HG03139 (cell line): ENCODE measurements around the gene SGK1.
"Not testable (repeated sequence)": the region's sequence is repeated elsewhere in the genome, so short reads cannot be mapped to it uniquely, and the experiment has no call there.

Source experiments
- ATAC-seq: cut with Tn5 transposase; IDR thresholded peaks from one replicate; pipeline ENCODE4 v1.9.1; 2021; ENCODE audit not compliant: unreplicated experiment

SGK1 gene

DNA sequence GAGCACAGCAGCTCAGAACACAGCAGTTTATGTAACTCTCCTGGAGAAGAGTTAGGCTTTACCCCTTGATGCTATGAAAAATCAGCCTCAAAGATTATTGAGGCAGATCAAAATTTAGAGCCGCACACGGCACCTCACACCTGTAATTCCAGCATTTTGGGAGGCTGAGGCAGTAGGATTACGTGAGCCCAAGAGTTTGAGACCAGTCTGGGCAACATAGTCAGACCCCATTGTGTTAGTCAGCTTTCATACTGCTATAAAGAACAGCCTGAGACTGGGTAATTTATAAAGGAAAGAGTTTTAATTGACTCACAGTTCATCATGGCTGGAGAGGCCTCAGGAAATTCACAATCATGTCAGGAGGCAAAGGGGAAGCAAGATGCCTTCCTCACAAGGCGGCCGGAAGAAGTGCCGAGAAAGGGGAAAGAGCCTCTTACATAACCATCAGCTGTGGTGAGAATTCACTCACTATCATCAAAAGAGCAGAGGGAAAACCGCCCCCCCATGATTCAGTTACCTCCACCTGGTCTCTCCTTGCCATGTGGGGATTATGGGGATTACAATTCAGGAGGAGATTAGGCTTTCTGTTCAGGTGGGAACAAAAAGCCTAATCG lies 87.7 kb downstream of the SGK1 start:
- ATAC-seq: no peak

DNA sequence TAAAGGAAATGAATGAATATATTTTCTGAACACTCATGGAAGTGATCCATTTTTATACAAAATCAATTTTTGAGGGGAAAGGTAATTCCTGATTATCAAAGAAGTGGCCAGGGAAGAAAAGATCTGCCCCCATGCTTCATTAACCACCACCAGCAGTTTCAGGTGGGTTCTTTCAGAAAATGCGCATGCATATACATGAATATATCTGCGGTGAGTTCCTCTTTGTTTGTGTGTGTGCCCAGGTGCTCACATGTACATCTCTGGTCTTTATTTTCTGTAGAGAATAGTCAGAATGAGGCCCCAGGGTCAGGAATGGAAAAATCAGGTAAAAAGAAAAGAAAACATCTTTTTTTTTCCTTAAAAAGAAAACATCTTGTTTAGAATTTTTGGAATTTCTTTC lies 88.4 kb downstream of the SGK1 start:
- ATAC-seq: no peak

DNA sequence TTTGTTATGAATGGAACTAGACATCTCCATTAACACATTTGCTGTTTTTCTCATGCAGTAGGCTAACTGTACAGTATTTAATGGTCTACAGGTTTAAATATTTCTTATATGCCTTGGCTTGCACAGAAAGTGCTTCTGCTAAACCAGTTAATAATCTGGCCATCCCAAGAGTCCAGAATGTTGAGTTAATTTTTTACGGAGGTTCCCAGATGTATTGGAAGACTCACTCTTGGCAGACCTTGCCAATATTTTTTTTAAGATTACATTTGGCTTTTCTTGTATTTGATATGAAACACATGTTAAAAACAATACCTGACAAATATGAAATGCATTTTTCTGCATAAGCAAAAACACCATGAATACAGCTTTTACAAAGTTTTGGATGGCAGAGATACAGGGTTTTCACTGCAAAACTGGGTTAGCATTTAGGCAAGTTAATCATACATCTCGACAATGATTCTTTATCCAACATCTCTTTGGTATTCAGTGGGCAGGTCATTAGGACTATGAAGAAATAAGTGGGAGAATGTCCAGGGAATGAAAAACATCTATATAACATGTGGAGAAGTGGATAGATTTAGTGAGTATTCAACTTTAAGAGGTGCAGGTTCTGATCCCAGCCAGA lies 94.0 kb downstream of the SGK1 start:
- no peak for ATAC-seq

DNA sequence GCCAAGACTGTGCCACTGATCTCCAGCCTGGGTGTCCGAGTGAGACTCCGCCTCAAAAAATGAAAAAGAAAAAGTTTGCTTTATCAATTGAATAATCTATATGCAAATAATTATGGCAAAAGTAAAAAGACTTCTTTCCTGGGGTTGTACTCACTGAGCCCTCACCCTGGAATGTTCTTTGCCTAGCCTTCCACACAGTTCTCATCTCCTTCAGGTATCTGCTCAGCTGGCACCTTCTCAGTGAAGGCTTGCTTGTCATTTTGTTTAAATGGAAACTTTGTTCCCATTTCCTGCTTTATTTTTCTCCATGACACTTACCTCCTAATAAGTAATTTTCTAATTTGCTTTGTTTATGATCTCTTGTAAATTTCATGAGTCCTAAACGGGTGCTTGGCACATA lies 96.7 kb downstream of the SGK1 start:
- no peak for ATAC-seq

DNA sequence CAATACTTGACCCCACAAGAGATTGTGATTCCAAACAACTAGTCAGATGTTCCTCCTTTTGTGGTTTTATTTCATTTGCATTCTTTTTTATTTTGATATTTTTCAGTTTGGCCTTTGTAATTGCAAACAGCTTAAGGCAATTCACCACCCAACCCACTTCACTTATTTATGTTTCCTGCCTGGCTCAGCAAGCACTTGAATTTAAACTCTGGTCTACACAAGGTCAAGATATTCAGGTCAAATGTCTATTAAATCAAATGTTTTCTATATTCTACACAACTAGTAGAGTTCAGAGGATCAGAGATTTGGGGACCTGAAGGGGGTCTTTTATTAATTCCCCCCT lies 100.1 kb downstream of the SGK1 start:
- no peak for ATAC-seq

DNA sequence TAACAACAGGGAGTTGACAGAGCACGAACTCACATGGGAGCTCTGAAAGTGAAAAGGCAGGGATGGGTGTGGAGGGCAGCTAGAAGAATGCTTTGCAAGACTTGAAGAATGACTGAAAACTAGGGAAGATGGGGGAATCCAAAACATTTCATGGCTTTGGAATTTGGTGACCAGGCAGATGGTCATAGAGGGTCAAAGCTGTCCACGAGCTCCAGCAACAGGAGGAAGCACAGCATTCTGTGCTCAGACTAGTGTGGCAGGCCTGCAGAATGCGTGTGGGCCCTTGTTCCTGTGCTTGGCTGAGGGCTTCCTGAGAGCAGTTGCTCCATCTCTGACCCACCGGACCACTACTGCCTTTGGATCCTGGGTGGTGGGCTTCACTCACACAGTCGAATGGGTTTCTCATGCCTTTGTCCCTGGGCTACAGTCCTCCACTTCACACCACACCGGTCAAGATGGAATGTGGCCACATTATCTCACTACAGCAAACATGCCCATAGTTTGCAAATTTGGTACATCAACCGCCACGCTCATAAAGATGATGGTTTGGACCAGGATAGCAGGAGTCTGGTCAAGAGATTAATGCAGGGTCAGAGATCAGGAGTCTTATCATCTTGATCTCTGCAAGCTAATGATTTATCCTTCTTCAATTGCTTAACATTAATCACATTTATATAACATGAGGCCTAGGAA lies 100.7 kb downstream of the SGK1 start:
- ATAC-seq: no peak

DNA sequence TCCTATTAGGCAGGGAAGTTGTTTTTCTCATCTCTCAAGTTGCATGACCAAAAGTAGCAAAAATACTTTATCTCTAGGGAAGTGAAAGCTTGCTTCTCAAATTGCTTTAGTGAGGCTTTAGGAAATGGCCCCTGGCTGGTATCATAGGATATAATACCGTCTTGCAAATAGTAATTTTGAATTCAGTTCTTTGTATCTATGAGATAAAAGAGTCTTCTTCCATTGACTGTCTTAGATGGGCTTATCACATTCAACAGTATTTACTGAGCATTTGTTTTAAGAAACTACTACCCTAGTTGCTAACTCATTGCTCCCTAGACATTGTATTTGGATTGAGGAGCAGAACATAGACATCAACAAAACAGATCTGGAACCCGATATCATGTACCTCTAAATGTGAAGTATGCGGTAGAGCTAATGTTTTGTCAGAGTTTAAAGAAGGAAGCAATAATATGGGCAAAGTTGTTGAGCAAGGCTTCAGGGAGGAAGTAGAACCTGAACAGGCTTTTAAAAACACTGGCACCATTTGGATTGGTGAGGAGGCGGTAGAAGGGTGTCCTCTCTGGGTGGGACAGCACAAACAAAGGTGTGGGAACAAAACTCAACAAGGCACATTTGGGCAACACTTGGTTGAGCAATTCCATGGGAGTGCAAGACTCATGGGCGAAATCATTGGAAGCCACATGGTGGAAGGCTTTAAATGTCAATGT lies 101.5 kb downstream of the SGK1 start:
- ATAC-seq: no peak

DNA sequence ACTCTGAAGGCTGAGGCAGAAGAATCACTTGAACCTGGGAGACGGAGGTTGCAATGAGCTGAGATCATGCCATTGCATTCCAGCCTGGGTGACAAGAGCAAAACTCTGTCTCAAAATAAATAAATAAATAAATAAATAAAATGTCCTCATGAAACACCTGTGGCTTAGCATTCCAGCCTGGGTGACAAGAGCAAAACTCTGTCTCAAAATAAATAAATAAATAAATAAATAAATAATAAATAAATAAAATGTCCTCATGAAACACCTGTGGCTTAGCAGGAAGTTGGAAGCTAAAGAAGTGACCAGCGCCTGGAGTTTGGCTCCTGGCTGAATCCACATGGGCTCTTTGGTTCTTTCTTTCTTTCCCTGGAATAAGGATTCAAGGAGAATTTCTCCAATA lies 104.5 kb downstream of the SGK1 start:
- not testable (repeated sequence) for ATAC-seq

DNA sequence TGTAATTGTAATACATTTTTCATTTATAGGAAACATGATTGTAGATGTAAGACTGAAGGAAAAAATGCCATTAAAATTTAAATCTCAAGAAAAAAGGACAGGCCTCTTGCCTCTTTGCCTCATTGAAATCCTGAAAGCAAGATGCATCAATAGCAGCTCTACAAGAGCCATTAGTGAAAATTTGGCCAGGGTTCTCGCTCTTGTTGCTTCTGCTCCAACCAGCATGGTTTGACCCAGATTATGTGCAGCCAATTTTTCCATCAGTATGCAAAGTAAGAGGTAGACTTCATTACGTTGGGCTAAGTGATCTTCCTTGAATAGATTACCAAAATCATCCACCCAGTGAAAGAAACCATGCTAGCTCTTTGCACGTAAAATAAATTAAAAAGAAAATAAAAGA lies 106.6 kb downstream of the SGK1 start:
- ATAC-seq: no peak

DNA sequence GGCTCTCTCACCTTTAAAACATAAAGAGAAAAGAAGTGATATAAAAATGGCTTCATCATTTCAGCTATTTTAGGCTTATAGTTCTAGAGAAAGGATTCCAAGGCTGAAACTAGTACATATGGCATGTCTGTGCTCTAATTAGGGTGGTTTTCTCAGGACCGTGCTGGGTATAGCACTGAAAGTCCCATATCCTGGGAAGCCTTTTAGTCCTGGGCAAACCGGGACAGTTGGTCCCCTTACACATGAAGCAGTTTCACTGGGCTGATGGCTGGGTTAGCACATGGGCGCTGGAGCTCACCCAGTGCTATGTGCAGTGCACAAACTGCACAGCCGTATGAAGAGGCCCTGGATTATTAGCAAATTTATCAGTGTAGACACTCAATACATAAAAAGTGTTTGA lies 110.5 kb downstream of the SGK1 start:
- ATAC-seq: no peak

DNA sequence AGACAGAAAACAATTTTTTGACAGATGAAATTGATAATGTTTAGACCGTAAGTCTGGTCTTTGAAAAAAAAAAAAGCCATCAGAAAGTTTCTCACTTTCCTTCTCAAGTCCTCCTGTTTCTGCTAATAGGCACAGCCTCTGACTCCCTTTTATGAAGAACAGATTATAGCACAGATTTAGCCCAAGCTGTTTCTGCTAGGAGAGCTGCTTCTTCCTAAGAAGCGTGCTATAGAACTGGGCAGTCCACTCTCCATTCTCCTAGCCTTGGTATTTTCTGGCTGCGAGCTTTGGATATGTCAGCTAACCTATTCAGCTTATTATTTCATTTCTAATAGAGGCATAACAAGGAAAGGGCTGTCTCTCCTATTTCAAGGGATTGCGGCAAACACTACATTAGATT lies 112.5 kb downstream of the SGK1 start:
- ATAC-seq: no peak

DNA sequence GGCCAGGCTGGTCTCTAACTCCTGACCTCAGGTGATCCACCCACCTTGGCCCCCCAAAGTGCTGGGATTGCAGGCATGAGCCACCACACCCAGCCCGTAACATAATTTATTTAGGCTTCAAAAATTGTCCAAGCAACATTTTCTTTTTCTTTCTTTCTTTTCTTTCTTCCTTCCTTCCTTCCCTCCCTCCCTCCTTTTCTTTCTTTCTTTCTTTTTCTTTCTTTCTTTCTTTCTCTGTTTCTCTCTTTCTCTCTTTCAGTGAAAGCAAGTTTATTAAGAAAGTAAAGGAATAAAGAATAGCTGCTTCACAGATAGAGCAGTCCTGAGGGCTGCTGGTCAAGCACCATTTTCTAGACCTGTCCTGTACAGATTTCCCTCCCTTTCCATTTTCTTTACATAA lies 113.2 kb downstream of the SGK1 start:
- not testable (repeated sequence) for ATAC-seq

DNA sequence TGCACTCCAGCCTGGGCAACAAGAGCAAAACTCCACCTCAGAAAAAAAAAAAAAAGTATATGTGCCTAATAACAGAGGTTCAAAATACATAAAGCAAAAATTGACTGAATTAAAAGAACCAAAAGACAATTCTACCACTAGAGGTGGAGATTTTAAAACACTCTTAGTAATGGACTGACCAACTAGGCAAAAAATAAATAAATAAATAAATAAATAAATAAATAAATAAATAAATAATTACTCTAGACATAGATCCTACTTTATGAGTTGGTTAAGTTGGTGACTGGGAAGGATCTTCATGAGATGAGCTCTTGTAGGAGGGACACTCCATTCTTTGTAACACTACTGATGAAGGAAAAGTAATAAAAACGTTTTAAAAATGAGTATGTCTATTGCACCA lies 113.9 kb downstream of the SGK1 start:
- no peak for ATAC-seq

DNA sequence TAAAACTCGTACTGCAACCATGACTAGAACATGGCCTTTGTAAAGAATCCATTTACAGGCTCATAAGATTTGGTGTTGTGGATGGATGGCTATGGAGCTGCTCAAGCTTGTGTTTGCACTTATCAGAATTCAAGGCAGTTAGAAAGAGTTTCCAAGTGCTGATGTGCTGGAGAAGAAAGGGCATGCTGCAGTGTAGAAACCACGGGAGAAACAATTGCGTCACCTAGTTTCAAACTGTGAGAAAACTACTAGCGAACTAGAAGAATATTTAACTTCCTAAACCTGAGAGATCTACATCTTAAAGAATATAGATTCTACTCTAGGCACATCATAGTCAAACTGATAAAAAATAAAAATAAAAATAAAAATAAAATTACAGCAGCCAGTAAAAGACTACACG lies 116.2 kb downstream of the SGK1 start:
- no peak for ATAC-seq

DNA sequence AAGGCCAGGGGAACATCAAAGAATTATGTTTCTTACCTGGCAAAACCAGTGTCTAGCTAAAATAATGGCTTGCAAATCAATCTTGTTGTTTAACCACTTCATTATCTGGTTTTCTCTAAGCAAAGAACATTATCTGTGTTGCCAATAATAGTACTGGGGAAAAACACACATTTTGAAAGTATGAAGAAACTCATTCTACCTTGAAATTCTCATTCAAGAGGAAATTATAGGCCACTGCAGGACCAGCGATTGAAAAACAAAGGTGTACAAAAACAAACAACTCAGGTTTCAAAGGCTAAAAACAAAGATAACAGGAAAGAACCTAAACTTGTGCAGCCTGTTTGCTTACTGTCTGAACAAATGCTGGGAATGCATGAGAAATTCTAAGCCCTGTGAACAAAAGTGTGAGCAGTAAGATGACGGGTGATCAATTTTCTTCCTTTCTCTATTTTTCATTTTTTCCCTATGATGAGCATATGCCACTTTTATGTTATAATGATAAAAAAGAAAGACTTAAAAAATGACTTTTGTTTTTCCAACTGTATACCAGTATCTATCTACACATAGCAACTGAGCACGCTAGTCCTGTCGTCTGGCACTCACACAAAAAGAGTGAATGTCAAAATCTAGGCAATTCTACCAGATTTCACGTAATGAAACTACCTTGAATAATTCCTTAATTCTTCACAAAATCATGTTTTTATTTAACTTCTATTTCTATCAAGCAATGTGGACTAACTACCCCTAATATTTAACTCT lies 117.9 kb downstream of the SGK1 start:
- ATAC-seq: no peak

DNA sequence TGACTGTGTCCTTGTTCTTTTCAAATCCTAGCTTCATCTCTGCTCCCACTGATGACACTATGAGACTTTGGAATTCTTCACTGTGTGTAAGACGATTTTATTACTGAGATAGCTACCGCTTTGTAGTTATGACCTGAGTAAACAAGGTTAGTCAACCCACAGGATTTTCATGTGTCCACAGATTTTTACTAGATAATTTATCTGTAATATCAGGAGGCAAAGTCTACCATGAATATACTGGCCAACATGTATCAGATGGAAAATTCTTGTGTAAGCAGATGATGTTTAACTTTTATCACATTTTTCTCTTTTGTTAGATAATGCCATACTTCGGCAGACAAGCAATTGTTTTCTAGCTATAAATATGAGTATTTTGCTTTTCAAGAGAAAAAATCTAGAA lies 119.8 kb downstream of the SGK1 start:
- ATAC-seq: no peak

DNA sequence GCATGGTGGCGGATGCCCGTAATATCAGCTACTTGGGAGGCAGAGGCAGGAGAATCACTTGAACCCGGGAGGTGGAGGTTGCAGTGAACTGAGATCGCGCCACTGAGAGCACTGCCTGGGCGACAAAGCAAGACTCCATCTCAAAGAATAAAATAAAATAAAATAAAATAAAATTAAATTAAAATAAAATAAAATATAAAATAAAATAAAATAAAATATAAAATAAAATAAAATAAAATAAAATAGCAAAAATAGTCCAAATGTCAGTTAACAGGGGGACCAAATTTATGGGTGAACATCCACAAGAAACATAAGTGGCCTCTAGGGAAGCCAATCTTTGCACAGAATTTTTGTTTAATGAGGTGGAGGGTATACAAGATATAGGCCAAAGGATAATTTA lies 120.2 kb downstream of the SGK1 start:
- not testable (repeated sequence) for ATAC-seq

DNA sequence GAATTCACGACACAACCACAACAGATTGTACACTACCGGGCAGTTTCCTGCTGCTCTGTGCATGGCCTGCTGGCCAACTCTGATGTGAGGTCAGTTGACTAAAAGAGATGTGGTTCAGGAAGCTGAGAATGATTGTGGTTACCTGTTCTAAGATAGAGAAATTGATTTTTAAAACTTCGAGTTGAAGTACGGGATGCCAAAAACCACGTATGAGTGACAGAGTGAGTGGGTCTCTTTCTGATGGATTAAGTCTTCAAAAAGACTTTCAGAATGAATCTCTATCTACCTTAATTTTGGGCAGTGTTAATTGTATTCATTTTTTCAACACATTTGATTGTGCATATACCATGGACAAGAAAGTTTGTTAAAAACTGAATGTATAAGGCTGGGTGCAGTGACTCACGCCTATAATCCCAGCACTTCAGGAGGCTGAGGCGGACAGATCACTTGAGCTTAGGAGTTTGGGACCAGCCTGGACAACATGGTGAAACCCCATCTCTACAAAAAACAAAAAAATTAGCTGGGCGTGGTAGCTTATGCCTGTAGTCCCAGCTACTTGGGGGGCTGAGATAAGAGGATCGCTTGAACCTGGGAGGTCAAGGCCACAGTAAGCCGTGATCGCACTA lies 121.2 kb downstream of the SGK1 start:
- ATAC-seq: no peak

DNA sequence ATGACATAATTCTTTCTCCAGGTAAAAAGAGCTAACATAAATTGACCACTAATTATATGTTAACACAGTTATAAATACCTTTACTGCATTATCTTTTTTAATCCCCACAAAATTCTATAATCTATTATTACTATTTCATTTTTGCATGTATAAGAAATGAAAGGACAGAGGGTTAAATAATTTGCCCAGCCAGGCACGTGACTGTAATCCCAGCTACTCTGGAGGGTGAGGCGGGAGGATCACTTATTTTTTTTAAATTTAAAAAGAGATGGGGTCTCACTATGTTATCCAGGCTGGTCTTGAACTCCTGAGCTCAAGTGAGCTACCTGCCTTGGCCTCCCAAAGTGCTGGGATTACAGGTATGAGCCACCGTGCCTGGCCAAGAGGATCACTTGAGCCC lies 121.9 kb downstream of the SGK1 start:
- no peak for ATAC-seq

DNA sequence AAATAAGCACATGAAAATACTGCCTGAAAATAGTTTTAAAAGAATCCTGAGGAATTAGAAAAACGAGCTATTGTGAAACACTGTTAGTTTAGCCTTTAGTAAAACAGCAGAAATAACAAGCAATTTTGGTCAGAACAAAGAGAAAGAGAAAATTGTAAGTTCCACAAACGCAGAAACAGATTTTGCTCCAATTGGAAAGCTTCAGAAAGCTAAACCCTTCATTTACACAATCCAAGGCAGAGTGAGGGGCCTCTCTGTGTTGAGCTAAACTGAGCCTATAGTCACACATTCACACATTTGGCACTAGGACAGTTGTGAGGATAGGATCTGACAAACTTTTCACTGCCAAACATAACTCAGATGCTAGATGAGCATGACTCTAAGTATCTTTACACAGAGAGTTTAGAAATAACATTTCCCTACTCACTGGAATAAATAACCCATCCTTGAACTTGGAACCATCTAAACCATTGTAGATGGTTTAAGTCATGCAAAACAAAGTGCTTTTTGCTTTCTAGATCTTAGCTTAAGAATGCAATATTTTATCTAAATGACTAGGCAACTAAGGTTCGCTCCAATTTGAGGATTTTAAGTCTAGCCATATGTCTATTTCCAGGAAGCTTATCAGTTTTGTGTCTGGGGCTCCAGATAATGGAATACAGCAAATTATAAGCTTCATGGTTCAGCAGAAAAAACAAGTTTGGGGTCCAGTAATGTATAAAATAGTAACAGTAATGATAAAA lies 122.6 kb downstream of the SGK1 start:
- no peak for ATAC-seq
